KMS-11 (cell line): Measurements from ENCODE around the gene NUDT4.

Experiments used
- H2AFZ ChIP-seq: fragments of 200-600 bp; sonication (generic); 2 replicates; pipeline ENCODE4 v1.6.1; 2016; ENCODE audit warnings: antibody characterized with exemption, mixed run types, low read depth
- H3K27ac ChIP-seq: fragments of 200-600 bp; sonication (generic); 2 replicates; pipeline ENCODE4 v1.6.1; 2016; ENCODE audit warnings: mild to moderate bottlenecking, mixed run types
- H3K27me3 ChIP-seq: fragments of 200-600 bp; sonication (generic); 2 replicates; pipeline ENCODE4 v1.6.1; 2017; ENCODE audit warnings: mild to moderate bottlenecking, low read depth, mixed run types, moderate library complexity; ENCODE audit not compliant: insufficient read depth
- H3K36me3 ChIP-seq: fragments of 200-600 bp; sonication (generic); 2 replicates; pipeline ENCODE4 v1.6.1; 2017; ENCODE audit warnings: mild to moderate bottlenecking, mixed run types; ENCODE audit not compliant: insufficient read depth
- H3K4me1 ChIP-seq: fragments of 200-600 bp; sonication (generic); 2 replicates; pipeline ENCODE4 v1.6.1; 2016; ENCODE audit warnings: mild to moderate bottlenecking, low read depth, mixed run types; ENCODE audit not compliant: poor library complexity, severe bottlenecking
- H3K4me2 ChIP-seq: fragments of 200-600 bp; sonication (generic); 2 replicates; pipeline ENCODE4 v1.7.0; 2016; ENCODE audit warnings: mild to moderate bottlenecking, mixed run types
- H3K4me3 ChIP-seq: fragments of 200-600 bp; sonication (generic); IDR thresholded peaks from 2 replicates; pipeline ENCODE4 v1.6.1; 2017; ENCODE audit warnings: low read depth, low read length, mixed read lengths; ENCODE audit not compliant: insufficient read depth
- H3K79me2 ChIP-seq: fragments of 200-600 bp; sonication (generic); 2 replicates; pipeline ENCODE4 v1.6.1; 2016; ENCODE audit warnings: low read depth, mixed run types; ENCODE audit not compliant: insufficient read depth
- H3K9ac ChIP-seq: fragments of 200-600 bp; sonication (generic); 2 replicates; pipeline ENCODE4 v1.6.1; 2016; ENCODE audit warnings: mild to moderate bottlenecking, mixed run types
- H4K20me1 ChIP-seq: fragments of 200-600 bp; sonication (generic); 2 replicates; pipeline ENCODE4 v1.6.1; 2016; ENCODE audit warnings: mild to moderate bottlenecking, mixed run types; ENCODE audit not compliant: insufficient read depth
- TF ChIP-seq, protein P1 (sequence below): fragments of 200-600 bp; sonication (generic); conservative IDR thresholded peaks from 2 replicates; pipeline ENCODE4 v1.6.1; 2017; ENCODE audit warnings: low read depth, mild to moderate bottlenecking, antibody characterized with exemption, low read length, moderate library complexity, mixed read lengths

Gene NUDT4

DNA sequence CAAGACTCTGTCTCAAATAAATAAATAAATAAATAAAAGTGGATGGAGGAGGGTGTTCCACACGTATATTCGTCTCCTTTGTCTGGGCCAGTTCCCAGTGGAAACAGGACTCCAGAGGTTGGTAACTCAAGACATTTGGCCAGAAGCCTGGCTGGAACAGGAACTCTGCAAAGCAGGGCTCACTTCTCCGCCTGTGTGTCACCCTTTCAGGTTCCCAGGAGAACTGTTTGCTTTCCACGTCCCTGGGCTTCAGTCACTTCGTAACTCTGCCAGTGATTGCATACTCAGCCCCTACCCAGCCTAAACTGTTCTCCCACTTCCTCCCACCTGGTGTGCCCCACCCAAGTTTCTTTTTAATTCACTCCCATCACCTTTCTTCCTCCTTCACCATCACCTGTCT, 71.1 kb downstream of the NUDT4 start:
- H3K27ac ChIP-seq, result no peak overlapping the region
- TF ChIP-seq, protein P1, sequence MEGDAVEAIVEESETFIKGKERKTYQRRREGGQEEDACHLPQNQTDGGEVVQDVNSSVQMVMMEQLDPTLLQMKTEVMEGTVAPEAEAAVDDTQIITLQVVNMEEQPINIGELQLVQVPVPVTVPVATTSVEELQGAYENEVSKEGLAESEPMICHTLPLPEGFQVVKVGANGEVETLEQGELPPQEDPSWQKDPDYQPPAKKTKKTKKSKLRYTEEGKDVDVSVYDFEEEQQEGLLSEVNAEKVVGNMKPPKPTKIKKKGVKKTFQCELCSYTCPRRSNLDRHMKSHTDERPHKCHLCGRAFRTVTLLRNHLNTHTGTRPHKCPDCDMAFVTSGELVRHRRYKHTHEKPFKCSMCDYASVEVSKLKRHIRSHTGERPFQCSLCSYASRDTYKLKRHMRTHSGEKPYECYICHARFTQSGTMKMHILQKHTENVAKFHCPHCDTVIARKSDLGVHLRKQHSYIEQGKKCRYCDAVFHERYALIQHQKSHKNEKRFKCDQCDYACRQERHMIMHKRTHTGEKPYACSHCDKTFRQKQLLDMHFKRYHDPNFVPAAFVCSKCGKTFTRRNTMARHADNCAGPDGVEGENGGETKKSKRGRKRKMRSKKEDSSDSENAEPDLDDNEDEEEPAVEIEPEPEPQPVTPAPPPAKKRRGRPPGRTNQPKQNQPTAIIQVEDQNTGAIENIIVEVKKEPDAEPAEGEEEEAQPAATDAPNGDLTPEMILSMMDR, result no peak
- H4K20me1 ChIP-seq, result no peaks in the 10 kb centered on the region
- no peaks in the 10 kb centered on the region for H3K27me3 ChIP-seq
- H3K9ac ChIP-seq, result no peak overlapping the region
- H3K4me3 ChIP-seq, result no peak overlapping the region
- H3K36me3 ChIP-seq, result no peaks in the 10 kb centered on the region
- H3K4me1 ChIP-seq, result no peaks in the 10 kb centered on the region
- H3K79me2 ChIP-seq, result no peaks in the 10 kb centered on the region
- H2AFZ ChIP-seq, result no peak overlapping the region
- H3K4me2 ChIP-seq, result no peak overlapping the region

DNA sequence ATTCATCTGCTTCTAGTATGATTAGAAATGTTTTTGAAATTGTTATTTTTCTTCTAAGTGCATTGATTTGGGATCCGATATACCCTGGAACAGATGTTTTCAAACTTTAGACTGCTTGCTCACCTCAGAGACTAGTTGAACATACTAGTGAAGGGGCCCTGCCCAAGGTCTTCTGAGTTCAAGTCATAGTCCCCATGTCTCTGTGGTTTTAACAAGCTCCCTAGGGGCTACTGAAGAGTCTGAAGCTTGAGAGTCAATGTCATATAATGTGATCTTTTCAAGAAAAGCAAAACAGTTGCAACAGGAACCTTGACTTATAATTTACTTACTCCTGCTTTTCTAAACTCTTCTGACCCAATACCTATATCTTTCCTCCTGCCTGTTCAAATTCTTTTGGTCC, 71.6 kb downstream of the NUDT4 start:
- Histone ChIP-seq H2AFZ (no peak overlapping the region), H3K4me1 (no peaks in the 10 kb centered on the region), H3K36me3 (no peaks in the 10 kb centered on the region), H3K9ac (no peak overlapping the region), H3K4me3 (no peak overlapping the region), H3K27me3 (no peaks in the 10 kb centered on the region), H3K79me2 (no peaks in the 10 kb centered on the region), H4K20me1 (no peaks in the 10 kb centered on the region), H3K4me2 (no peak overlapping the region), H3K27ac (no peak overlapping the region)
- TF ChIP-seq, protein P1, result no peak

GRCh38 chr12:93451423-93452158, 73.9 kb downstream of the NUDT4 start:
- TF ChIP-seq, protein P1, result no peak
- Histone ChIP-seq H3K36me3 (no peaks in the 10 kb centered on the region), H3K4me1 (no peaks in the 10 kb centered on the region), H3K27ac (no peak overlapping the region), H2AFZ (no peak overlapping the region), H3K27me3 (no peaks in the 10 kb centered on the region), H3K79me2 (no peaks in the 10 kb centered on the region), H3K9ac (no peak overlapping the region), H3K4me2 (no peak overlapping the region), H3K4me3 (no peak overlapping the region), H4K20me1 (no peaks in the 10 kb centered on the region)

GRCh38 chr12:93453633-93454032, 75.9 kb downstream of the NUDT4 start:
- Histone ChIP-seq H3K4me1 (no peaks in the 10 kb centered on the region), H3K27ac (no peak overlapping the region), H3K4me3 (no peak overlapping the region), H2AFZ (no peak overlapping the region), H3K9ac (no peak overlapping the region), H3K79me2 (no peaks in the 10 kb centered on the region), H3K4me2 (no peak overlapping the region), H3K27me3 (no peaks in the 10 kb centered on the region), H4K20me1 (no peaks in the 10 kb centered on the region), H3K36me3 (no peaks in the 10 kb centered on the region)
- TF ChIP-seq, protein P1, result no peak
